SK-N-MC (cell line): Measurements from ENCODE around the gene LIMS3.
"Not testable (repeated sequence)": the region's sequence is repeated elsewhere in the genome, so short reads cannot be mapped to it uniquely, and the experiment has no call there.

Experiments used
- DNase-seq: peaks from one replicate; pipeline ENCODE4 v3.0.0-alpha.2; 2011; ENCODE audit warnings: low read depth, low spot score
- H3K27ac ChIP-seq: fragments of 200-600 bp; sonication (generic); 2 replicates; pipeline ENCODE4 v1.5.1; 2016; ENCODE audit warnings: mixed run types
- H3K36me3 ChIP-seq: fragments of 200-600 bp; sonication (generic); 2 replicates; pipeline ENCODE4 v1.6.1; 2017; ENCODE audit warnings: antibody characterized with exemption, low read length, mixed read lengths; ENCODE audit not compliant: insufficient read depth
- H3K4me3 ChIP-seq: fragments of 200-600 bp; sonication (generic); 2 replicates; pipeline ENCODE4 v1.5.1; 2016
- H3K9ac ChIP-seq: fragments of 200-600 bp; sonication (generic); 2 replicates; pipeline ENCODE4 v1.8.0; 2017; ENCODE audit warnings: mixed run types, mixed read lengths; ENCODE audit not compliant: insufficient read length
- H3K9me3 ChIP-seq: fragments of 200-600 bp; sonication (generic); 2 replicates; pipeline ENCODE4 v1.6.1; 2017; ENCODE audit warnings: low read depth, mild to moderate bottlenecking, antibody characterized with exemption, low read length, moderate library complexity, mixed read lengths

The LIMS3 gene

DNA sequence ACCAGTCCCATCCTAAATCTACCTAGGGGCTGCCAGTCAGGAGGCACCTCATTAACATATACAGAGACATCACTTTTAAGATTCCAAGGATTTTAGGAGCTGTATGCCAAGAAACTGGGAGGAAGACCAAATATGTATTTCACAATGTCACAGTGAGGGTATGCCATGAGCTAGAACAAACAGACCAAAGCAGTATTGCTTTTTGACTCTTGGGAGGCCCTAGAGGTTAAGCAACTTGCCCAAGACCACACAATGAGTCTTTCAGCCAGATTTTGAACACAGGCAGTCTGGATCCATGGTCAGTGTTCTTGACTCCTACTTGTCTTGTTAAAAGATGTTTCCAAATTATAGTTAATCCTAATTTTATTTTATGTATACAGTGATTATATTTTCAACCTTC, 12.3 kb downstream of the LIMS3 start:
- H3K4me3 ChIP-seq, H3K9ac ChIP-seq, H3K36me3 ChIP-seq, DNase-seq, H3K27ac ChIP-seq, H3K9me3 ChIP-seq: not testable (repeated sequence)

DNA sequence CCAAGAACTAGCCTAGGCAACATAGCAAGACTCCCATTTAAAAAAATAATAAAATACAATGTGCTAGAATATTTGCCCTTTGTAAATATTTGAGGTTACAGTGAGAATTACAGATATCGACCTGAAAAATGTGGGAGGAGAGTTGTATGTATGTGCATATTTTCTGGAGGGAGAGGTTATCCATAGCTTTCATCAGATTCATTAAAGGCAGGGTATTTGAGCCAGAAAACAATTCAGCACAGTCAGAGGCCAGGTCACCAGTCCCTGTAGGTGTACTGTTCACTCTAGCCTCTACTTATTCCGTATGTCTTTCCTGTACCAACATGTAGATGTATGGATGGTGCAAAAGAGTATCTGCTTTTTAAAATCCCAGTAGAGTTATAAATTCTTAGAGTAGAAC, 15.4 kb downstream of the LIMS3 start:
- H3K27ac ChIP-seq, H3K4me3 ChIP-seq, H3K9ac ChIP-seq, H3K9me3 ChIP-seq, DNase-seq, H3K36me3 ChIP-seq: not testable (repeated sequence)

DNA sequence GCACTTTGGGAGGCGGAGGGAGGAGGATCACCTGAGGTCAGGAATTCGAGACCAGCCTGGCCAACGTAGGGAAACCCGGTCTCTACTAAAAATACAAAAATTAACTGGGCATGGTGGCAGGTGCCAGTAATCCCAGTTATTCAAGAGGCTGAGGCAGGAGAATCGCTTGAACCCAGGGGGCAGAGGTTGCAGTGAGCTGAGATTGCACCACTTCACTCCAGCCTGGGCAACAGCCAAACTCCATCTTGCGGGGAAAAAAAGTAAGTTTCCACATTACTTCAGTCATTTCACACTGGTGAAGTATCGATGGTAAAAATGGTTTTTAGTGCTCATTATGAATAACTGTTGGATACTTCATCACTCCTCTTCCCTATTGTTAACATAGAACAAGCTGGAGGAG, 16.1 kb downstream of the LIMS3 start:
- DNase-seq, result not testable (repeated sequence)

DNA sequence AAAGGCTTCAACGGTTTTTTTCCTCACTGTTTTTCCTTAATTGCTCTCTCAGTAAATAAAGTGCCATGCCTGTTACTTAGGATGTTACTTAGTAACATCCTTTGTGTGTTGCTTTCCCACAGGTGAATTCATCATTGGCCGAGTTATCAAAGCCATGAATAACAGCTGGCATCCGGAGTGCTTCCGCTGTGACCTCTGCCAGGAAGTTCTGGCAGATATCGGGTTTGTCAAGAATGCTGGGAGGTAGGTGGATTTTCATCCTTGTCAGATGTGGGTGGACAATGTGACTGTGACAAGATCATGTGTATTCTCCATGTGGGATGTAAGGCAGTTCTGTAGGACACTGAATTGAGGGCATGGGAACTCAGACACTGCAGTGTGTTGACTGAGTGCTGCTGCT, 17.3 kb downstream of the LIMS3 start:
- DNase-seq, H3K27ac ChIP-seq, H3K36me3 ChIP-seq, H3K4me3 ChIP-seq, H3K9ac ChIP-seq, H3K9me3 ChIP-seq: not testable (repeated sequence)

More for the DNA sequence above, 16.1 kb downstream of the LIMS3 start:
- H3K9me3 ChIP-seq, H3K27ac ChIP-seq, H3K9ac ChIP-seq, H3K36me3 ChIP-seq, H3K4me3 ChIP-seq: not testable (repeated sequence)

DNA sequence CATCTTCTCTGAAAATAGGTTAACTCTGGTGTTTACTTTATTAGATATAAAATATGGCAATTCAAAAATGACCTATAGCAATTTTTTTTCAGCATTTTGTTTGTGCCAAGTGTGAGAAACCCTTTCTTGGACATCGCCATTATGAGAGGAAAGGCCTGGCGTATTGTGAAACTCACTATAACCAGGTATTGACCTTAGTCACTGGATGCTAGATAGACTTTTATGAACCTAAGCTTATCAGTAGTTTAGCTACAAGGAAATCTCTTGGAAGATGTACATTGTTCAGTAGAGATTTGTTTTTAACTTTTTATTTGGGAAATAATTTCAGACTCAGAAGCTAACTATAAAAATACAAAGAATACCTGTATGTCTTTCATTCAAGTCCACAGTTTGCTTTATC, 21.7 kb downstream of the LIMS3 start:
- not testable (repeated sequence) for H3K9me3 ChIP-seq, H3K9ac ChIP-seq, DNase-seq, H3K36me3 ChIP-seq, H3K27ac ChIP-seq, H3K4me3 ChIP-seq

DNA sequence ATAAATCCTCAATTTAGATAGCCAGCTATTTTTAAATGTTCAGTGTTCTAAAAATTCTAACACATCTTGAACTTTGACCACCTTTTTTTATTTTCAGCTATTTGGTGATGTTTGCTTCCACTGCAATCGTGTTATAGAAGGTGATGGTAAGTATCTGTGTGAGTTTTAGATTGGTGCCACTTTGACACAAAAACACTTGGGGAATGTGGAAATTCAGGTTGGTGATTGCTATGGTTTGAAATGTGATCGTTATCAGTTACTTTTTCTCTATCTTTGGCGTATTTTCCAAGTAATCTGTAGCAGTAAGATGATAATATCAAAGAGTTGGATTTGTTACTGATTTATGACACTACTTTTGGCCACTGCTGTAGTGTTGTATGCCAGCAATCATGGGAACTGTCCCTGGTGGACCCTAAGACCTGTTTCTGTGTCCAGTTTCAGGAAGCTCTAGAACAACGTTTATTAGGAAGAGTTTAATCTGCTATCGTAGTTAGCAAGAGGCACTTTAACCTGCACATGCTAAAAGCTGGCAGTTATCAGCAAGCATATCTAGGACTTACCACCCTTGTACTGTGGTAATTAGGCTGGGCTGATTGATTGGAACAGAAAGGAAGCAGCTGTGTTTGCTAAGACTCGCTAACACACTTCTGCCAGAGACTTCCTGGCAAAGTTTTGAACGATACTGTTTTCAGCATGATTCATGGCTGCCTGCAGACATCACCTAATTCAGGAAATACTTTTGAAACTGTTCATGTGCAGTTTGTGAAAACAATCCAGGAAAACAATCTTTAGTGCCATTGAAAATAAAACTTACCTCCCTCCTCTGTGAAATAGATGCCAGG, 23.3 kb downstream of the LIMS3 start:
- not testable (repeated sequence) for H3K27ac ChIP-seq, H3K4me3 ChIP-seq, DNase-seq, H3K36me3 ChIP-seq, H3K9me3 ChIP-seq, H3K9ac ChIP-seq

DNA sequence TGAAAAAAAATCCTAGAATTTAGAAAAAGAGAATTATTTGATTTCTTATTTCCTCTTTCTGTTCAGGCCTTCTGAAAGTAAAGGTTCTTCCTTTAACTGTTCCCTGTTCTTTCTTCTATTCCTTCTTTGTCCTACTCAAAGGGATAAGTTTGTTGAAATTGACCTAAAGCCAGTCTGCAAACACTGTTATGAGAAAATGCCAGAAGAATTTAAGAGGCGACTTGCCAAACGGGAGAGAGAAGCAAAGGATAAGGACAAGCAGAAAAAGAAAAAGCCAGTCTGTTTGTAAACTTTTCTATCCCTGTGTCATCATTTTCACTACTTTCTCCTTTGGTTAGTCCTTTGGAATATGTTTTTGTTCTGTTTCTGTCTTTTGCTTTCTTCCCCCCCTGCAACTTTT, 26.0 kb downstream of the LIMS3 start:
- not testable (repeated sequence) for H3K9ac ChIP-seq, H3K36me3 ChIP-seq, DNase-seq, H3K27ac ChIP-seq, H3K4me3 ChIP-seq, H3K9me3 ChIP-seq

DNA sequence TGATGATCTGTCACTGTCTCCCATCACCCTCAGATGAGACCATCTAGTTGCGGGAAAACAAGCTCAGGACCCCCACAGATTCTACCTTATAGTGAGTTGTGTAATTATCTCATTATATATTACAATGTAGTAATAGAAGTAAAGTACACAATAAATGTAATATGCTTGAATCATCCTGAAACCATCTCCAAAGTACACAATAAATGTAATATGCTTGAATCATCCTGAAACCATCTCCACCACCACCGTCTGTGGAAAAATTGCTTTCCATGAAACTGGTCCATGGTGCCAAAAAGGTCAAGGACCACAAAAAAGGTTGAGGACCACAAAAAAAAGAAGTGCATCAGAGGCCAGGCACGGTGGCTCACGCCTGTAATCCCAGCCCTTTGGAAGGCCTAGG, 29.3 kb downstream of the LIMS3 start:
- not testable (repeated sequence) for H3K4me3 ChIP-seq, H3K9me3 ChIP-seq, H3K9ac ChIP-seq, DNase-seq, H3K36me3 ChIP-seq, H3K27ac ChIP-seq

DNA sequence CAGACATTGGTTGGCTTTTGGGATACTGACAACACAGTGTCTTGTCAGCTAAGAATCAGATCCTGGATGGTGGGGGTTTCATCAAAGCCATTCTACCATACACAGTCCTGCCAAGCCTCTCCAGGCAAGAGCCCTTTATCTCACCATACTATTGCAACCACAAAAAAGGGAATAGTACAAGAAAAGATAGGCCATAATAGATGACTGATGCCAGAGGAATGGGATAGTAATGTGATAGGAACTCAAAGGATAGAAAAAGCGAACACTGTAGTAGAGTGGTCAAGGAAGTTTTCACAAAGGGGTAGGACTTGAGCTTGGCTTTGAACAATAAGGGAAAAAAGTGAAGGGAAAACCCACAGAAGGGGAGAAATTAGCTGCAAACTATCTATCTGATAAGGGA, 30.7 kb downstream of the LIMS3 start:
- H3K27ac ChIP-seq, H3K9ac ChIP-seq, DNase-seq, H3K9me3 ChIP-seq, H3K4me3 ChIP-seq, H3K36me3 ChIP-seq: not testable (repeated sequence)

DNA sequence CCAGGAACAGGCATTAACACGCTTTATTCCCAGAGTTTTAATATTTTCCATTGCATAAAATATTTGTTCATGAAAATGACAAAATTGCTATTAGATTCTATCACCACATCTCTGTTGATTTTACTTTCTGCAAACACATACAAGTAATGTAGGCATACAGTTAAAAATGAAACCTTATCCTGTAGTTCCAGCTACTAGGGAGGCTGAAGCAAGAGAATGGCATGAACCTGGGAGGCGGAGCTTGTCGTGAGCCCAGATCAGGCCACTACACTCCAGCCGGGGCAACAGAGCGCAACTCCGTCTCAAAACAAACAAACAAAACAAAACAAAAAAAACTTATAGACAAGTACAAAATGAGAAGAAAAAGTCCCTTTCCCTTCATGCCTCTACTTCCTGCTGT, 38.0 kb downstream of the LIMS3 start:
- H3K4me3 ChIP-seq, DNase-seq, H3K9me3 ChIP-seq, H3K9ac ChIP-seq, H3K36me3 ChIP-seq, H3K27ac ChIP-seq: not testable (repeated sequence)

DNA sequence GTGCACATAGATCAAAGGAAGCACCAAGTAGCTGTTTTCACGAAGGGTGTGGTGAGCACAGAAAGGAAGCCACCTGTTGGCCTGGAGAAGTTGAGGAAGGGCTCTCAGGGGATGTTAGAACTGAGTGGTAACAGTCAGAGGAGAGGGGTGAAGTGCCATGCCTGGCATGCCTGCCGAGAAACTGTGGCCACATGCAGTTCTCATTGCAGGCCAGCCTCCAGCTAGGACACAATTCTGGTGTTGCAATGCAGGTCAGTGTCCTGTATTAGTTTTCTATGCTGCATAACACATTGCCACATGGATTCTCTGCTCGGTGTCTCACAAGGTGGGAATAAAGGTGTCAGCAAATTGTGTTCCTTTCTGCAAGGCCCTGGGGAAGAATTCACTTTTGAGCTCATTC, 46.9 kb downstream of the LIMS3 start:
- not testable (repeated sequence) for H3K36me3 ChIP-seq, H3K27ac ChIP-seq, H3K9me3 ChIP-seq, DNase-seq, H3K4me3 ChIP-seq, H3K9ac ChIP-seq

DNA sequence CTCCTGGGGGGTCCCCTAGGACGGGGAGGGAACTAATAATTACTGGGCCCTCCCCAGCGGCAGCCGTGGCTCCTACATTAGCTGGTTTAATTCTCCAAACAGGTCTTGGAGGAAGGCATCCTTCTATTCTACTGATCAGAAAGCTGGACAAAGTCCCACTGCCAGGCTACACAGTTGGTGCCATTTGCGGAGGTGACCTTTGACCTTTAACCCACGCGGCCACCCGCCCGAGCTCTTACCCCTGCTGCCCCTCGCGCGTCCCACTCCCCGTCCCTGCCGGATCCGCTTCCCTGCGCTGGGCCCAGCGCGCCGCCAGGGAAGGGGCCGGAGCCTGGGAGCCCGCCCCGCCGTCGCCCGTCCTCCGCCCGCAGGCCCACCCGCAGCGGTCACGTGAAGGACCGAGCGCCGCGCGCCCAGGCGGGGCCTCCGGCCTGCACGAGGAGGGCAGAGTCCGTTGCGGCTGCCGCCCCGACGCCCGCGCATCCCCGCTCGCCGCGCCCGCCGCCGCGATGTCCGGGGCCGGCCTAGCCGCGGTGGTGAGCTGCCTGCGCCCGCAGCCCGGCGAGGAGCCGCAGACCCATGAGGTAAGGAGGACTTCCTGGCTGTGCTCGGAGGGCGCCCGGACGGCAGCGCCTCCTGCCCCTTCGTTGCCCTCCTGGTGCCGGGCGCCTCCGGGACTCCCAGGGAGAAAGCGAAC, 48.9 kb downstream of the LIMS3 start:
- not testable (repeated sequence) for DNase-seq, H3K9me3 ChIP-seq, H3K4me3 ChIP-seq, H3K9ac ChIP-seq, H3K36me3 ChIP-seq, H3K27ac ChIP-seq

DNA sequence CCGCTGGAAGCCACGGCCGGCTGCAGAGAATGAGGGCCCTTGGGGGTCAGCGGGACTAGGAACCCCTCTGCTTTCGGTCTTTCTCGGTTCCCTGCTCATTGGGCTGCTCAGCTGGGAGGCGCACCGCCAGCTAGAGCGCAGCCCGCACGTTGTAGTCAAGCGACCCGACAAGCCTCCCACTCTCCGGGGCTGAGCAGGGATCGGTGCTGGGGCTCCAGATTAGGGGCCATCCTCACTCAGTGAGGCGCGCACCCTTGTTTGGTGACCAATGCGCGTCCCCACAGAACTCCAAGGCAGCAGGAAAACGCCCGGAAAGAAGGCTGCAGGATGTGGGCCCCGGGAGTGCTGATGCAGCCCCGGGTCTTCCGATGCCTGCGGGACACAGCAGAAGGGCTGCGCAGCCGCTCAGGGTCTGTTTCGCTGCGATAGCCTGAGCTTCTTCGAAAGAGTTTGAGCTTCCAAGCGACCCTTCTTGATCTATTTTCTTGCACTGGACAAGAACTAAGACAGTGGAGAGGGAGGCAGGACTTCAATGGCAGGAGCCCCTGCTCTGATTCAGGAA, 49.6 kb downstream of the LIMS3 start:
- H3K9ac ChIP-seq, H3K27ac ChIP-seq, H3K4me3 ChIP-seq, H3K9me3 ChIP-seq, DNase-seq, H3K36me3 ChIP-seq: not testable (repeated sequence)

DNA sequence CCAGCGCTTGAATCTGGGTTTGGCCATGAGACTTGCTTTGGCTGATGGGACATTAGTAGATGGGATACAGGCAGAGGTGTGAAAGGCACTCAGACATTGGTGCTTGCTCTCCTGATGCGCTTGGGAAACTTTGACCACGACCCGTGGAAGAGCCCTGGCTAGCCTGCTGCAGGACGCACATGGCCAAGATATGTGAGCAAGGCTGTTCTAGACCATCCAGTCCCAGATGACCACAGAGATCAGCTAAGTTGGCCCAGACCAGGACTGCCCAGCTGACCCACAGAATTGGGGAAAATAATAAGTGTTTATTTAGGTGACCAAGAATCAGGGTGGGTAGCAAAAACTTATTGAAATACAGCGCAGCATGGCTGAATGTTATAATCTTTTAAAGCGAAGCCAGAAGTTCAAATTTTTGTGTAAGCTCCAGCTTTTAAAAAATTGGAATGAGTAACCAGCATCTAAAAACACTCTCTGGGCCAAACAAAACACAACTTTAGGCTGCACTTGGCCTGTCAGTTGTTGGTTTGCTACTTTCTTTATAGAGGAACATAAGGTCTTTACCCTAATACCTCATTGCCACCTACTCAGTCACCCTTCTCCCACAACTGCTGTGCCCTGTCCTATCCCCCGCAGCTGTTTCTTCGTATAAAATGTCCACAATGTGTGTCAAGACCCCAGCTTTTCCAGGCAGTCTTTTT, 51.8 kb downstream of the LIMS3 start:
- not testable (repeated sequence) for H3K36me3 ChIP-seq, H3K4me3 ChIP-seq, H3K27ac ChIP-seq, H3K9me3 ChIP-seq, H3K9ac ChIP-seq, DNase-seq
